GM12865 (cell line): ENCODE results near the gene CHRD.

Experiments used
- DNase-seq: peaks from one replicate; pipeline ENCODE4 v3.0.0; 2010; ENCODE audit warnings: low read depth
- H3K4me3 ChIP-seq: 2 replicates; pipeline ENCODE4 v1.5.1; 2011; ENCODE audit warnings: mild to moderate bottlenecking, low read depth, low read length, control low read depth
- CTCF ChIP-seq: IDR thresholded peaks from 2 replicates; pipeline ENCODE4 v1.5.1; 2011; ENCODE audit warnings: low read length, control low read depth, low read depth, inconsistent platforms; ENCODE audit not compliant: insufficient read depth; ENCODE audit errors: missing control alignments

The CHRD gene

GRCh38 chr3:184380185-184380626, 352 bp downstream of the CHRD start:
- DNase-seq = no peak
- no peak for TF ChIP-seq CTCF
- no peak overlapping the region for H3K4me3 ChIP-seq

- no peak for TF ChIP-seq CTCF
- DNase-seq = no peak
- H3K4me3 ChIP-seq = no peak overlapping the region
These were observed 890 bp downstream of the CHRD start for GRCh38 chr3:184380627-184381260.

GRCh38 chr3:184381261-184382224, 1.7 kb downstream of the CHRD start:
- no peak overlapping the region for H3K4me3 ChIP-seq
- no peak for TF ChIP-seq CTCF
- DNase-seq = no peak

- no peak for DNase-seq
- no peak overlapping the region for H3K4me3 ChIP-seq
- no peak for TF ChIP-seq CTCF
These were observed 2.6 kb downstream of the CHRD start for GRCh38 chr3:184382326-184383032.

- H3K4me3 ChIP-seq = no peak overlapping the region
- no peak for DNase-seq
- TF ChIP-seq CTCF = no peak
These were observed 3.3 kb downstream of the CHRD start for GRCh38 chr3:184383033-184383740.

GRCh38 chr3:184384342-184384741, 4.5 kb downstream of the CHRD start:
- DNase-seq = no peak
- no peak for TF ChIP-seq CTCF
- no peak overlapping the region for H3K4me3 ChIP-seq
